Motor neuron (in vitro differentiated cells): Measurements from ENCODE around the gene CSPG4. TPM values are rescaled to one million over a fixed set of nuclear protein-coding genes. Genes with fewer than 3 reads are reported as not detected.
A peak's percentile ranks its signal among the peaks of the same experiment; 100 is the strongest.
"Not testable (repeated sequence)": the region's sequence is repeated elsewhere in the genome, so short reads cannot be mapped to it uniquely, and the experiment has no call there.

Source experiments
- ATAC-seq, 8 experiments: fragments of 200-7000 bp; cut with Tn5 transposase; replicated peaks in 6 of 8; 2 replicates each; pipeline ENCODE4 v1.8.0; 2021; ENCODE audit warnings: mild to moderate bottlenecking in 8 of 8, moderate library complexity in 8 of 8
- H3K27ac ChIP-seq, 2 donors: fragments of 250-450 bp; sonication (Bioruptor Pico); 2 replicates each; pipeline ENCODE4 v1.9.0; 2021; ENCODE audit warnings: antibody characterized with exemption in 2 of 2, mild to moderate bottlenecking in 2 of 2, moderate library complexity in 1 of 2
- H3K4me1 ChIP-seq, 2 donors: fragments of 250-450 bp; sonication (Bioruptor Pico); replicated peaks in 1 of 2; 2 replicates each; pipeline ENCODE4 v1.6.1; 2021; ENCODE audit warnings: antibody characterized with exemption in 2 of 2, mild to moderate bottlenecking in 2 of 2, moderate library complexity in 1 of 2
- H3K4me3 ChIP-seq, 5 donors: fragments of 250-450 bp; sonication (Bioruptor Pico); 2 replicates each; pipeline ENCODE4 v1.9.0; 2021; ENCODE audit warnings: antibody characterized with exemption in 5 of 5, mild to moderate bottlenecking in 5 of 5, moderate library complexity in 4 of 5
- WGBS, 10 experiments: fragments of 450-650 bp; shearing (Covaris generic); methylation state at CpG; one replicate each; pipeline ENCODE4 v1.0.0; 2022; 5-methylcytosine and 5-hydroxymethylcytosine counted together
- in situ Hi-C, 9 experiments: fragments of 400-800 bp; cut with MboI; loops; one replicate each; pipeline ENCODE4 v1.15.0; 2021; ENCODE audit warnings: low sequenced_read_pairs in 9 of 9, low pct_unique_long_range_greater_than_20kb in 2 of 9; ENCODE audit not compliant: unreplicated experiment in 9 of 9
- total RNA-seq, 8 experiments: library from RNA; unstranded; fragments of 300-600 nt; gene quantifications; 2 replicates each; pipeline versions ENCODE4 v1.2.3 to v1.2.4, GENCODE V29; 2022

CSPG4 gene
- total RNA-seq, 8 experiments from 2014 or later = 0.05 to 5.5 (median 1.1) TPM

DNA sequence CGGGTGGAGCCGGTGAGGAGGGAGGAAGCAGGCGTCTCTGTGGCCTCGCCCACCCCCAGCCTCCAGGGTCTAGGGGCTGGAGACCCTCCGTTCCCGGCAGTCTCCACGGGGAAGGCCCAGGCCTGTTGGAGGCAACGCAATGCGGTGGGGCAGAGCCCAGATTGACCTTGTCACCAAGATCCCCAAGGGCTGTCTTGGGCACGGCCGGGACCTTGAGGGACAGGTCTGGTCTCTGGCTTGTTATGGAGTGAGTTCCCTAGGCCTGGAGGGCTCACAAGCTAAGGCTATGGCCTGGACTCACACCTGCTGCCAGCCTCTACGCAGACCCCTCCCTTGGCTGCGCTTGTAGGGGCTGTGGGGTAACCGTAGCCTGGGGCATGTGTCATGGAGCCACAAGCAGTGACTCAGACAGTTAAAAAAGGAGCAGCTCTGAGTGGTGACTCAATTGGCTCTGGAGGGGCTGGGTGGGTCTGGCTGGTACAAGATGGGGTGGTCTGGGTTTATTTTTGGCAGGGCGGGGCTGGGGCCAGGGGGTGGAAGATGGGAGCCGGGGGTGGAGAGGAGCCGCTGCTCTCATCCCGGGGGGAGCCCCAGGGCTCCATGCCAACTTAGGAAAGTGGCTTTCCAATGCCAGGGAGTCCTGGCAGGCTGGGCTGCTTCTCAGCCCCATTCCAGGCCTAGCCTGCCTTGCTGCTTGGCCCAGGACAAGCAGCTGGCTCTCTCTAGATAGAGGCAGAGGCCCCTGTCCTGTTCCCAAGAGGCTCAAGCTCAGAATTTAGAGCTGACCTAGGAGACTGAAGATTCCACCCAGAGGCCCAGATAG, 9.0 kb downstream of the CSPG4 start:
- in situ Hi-C loops, H3K4me3 ChIP-seq, H3K27ac ChIP-seq, H3K4me1 ChIP-seq: not testable (repeated sequence)
- no CpG with 5 or more reads among the region's 18 CpGs for WGBS, 10 experiments
- peak in 7 of 8 experiments; percentile 10 to 81 (median 42) for ATAC-seq

DNA sequence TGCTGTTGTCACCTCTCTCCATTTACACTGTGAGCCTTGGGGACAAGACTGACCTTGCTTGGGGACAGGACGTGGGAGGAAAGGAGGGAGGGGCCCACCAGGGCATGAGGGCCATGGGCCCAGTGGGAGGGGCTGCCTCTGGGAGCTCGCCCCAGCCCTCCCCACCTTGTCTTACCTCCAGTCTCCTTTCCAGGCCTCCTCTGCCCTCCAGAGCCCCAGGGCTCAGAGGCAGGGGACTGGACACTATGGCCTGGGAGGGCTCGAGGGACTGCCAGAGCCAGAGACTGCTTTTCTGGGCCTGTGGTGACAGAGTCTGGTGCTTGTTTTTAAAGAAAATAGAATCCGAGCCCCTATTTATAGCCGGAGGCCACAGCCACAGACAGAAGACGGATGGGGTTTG, 10.2 kb downstream of the CSPG4 start:
- peaks cover 7 to 9% of the 10 kb centered on the region in 2 donors for H3K4me1 ChIP-seq
- ATAC-seq = no peak
- no CpG with 5 or more reads among the region's 6 CpGs for WGBS, 10 experiments
- no peak overlapping the region for H3K4me3 ChIP-seq
- in situ Hi-C loops = no loop called here
- no peak overlapping the region for H3K27ac ChIP-seq

DNA sequence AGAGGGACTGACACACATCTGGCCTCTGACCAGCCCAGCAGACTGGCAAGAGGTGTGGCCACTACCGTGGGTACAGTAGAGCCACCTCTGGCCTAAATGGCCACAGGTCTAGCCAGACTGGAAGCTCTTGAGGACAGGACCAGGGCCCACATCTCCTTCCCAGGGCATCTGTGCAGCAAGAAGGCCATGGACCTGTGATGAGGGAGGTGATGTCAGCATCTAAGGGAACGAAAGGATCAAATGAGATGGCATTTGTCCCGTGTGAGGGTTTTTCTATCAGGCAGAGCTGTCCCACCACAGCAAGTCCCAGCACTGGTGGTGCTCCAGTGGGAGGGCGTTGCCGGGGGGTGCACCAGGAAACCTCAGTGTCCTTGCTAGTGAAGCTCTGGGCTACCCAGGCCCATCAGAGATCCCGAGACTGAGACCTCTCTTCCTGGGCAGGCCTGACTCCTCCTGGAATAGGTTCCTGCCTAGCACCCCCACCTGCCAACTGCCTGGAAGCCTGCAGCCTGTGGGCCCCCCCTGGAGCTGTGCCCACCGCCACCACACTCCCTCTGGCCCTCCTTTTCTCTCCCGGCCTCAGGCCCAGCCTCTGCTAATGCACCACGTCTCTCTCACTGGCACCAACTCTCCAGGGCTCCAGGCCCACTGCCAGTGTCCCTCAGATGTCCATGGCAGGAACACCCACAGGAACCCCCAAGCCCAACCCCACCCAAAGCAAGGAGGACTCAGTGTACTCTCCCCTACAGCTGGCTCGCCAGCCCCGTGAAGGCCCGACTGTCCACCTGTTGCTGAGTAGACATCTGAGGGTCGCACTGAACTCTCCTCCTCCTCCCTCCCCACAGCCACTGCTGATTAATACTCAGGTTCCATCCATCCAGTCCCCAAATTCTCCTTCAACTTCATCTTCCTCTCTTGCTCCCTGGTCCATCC, 11.3 kb downstream of the CSPG4 start:
- in situ Hi-C loops = not testable (repeated sequence)
- 33 to 100% (median 77%) methylated on average over 1 to 2 of the region's 13 CpGs; no CpG with 5 or more reads in 6 of the 10 experiments for WGBS, 10 experiments

DNA sequence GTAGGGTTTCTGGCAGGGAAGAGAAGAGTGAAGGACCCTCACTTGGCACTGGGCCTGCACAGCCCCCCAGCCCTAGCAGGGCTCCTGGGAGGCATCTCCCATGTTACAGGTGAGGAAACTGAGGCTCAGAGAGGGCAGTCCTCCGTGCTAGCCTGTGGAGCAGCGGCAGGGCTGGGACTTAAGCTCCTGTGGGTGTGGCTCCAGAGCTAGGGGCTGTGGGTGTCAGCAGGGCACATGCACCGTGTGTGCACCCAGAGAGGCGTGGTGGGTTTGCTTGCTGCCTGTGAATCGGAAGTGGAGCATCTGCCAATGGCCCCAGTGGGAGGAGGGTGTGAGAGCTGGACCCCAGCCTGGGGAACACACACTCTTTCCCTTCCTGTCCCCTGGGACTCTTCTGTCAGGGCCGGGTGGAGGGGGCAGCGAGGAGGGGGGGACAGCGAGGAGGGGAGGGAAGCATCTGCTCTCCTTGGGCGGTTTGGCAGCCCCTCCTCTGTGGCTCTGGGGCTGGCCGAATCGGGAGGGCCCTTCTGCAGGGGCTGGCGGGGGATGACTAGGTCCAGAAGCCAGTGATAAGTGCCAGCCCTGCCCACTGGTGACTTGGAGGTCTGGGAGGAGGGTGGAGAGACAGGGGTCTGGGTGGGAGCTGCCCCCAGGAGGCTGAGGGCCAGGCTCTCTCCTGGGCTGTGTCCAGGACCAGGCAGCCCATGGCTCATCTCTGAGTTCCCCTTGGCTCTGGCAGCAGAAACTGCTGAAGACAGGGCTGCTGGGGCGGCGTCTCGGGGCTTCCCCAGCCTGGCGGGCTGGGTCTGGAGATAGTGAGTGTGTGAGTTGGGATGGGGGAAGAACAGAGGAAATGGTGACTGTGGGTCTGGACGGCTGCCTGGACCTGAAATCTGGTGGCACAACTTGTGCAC, 12.4 kb downstream of the CSPG4 start:
- peaks cover 7 to 16% of the 10 kb centered on the region in 2 donors for H3K4me1 ChIP-seq
- ATAC-seq = peak; percentile 6 to 83 (median 72)
- H3K27ac ChIP-seq = not testable (repeated sequence)

More for the DNA sequence above, 11.3 kb downstream of the CSPG4 start:
- H3K4me1 ChIP-seq = peaks cover 7 to 13% of the 10 kb centered on the region in 2 donors
- not testable (repeated sequence) for ATAC-seq, H3K27ac ChIP-seq, H3K4me3 ChIP-seq

DNA sequence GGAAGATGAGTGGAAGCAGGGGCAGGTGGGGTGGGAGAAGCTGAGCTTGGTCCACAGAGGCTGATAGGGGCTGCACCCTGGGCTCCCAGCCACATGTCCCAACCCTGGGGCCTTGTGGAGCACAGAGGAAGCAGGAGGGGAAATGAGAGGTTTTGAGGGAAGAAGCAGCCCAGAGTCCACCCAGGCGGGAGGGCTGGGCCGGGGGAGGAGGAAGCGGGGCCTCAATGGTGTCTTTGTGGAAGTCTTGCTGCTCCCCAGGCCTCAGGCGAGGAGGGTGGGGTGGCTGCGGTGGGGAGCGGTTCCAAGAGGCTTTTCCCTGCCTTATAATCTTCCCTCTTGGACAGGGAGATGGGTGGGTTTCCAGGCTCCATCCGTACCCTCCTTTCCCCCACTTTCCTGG, 13.1 kb downstream of the CSPG4 start:
- WGBS, 10 experiments = no CpG with 5 or more reads among the region's 7 CpGs
- peaks cover 10 to 19% of the 10 kb centered on the region in 2 donors for H3K4me1 ChIP-seq
- ATAC-seq = peak in 1 of 8 experiments; percentile 10
- H3K27ac ChIP-seq, H3K4me3 ChIP-seq: not testable (repeated sequence)
- in situ Hi-C loops = loop anchor here in 3 of 9 experiments (10.0 to 25.0 kb wide), 2 partner anchors 105 to 113 kb away; no protein-coding TSS in a partner anchor

More for the DNA sequence above, 12.4 kb downstream of the CSPG4 start:
- in situ Hi-C loops = loop anchor here in 3 of 9 experiments (10.0 to 25.0 kb wide), 2 partner anchors 105 to 112 kb away; no protein-coding TSS in a partner anchor
- not testable (repeated sequence) for H3K4me3 ChIP-seq
- no CpG with 5 or more reads among the region's 17 CpGs for WGBS, 10 experiments

DNA sequence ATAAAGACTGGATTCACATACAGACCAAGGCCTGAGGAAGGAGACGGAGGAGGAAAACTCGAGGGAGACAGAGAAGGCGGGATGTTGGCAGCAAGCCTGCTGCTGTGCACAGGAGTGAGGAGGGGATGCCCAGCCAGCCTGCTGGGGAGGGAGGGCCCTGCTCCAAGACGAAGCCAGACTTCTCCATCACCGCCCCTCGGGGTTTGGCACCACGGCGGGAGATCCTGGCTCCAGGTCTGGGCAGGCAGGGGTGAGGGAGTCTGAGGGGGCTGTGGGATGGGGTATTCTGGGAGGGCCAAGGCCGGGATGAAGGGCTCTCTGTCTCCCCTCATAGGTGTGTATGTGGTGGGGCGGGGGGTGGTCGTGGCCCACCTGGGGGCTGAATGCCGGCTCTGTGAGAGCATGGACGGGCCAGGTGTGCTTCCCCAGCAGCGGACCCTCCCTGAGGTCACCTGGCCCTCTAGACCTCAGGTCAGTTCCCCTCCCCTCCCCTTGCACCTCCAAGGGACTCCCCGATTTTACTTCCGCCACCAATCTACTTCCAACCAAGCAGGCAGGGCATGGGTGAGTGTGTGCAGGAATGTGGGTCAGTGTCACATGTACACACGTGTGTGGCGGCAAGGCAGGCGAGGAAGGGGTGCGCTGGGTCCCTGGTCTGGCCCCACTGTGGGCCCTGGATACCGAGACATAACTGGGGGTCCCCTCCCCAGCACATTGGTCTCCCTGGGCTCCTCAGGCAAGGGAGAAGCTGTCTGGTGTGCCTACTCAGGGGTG, 14.5 kb downstream of the CSPG4 start:
- not testable (repeated sequence) for ATAC-seq, H3K4me3 ChIP-seq, H3K27ac ChIP-seq
- 100% methylated on average over 1 of the region's 21 CpGs; no CpG with 5 or more reads in 9 of the 10 experiments for WGBS, 10 experiments
- in situ Hi-C loops = loop anchor here in 3 of 9 experiments (10.0 to 25.0 kb wide), 2 partner anchors 107 to 114 kb away; no protein-coding TSS in a partner anchor
- H3K4me1 ChIP-seq = peaks cover 14 to 28% of the 10 kb centered on the region in 2 donors

DNA sequence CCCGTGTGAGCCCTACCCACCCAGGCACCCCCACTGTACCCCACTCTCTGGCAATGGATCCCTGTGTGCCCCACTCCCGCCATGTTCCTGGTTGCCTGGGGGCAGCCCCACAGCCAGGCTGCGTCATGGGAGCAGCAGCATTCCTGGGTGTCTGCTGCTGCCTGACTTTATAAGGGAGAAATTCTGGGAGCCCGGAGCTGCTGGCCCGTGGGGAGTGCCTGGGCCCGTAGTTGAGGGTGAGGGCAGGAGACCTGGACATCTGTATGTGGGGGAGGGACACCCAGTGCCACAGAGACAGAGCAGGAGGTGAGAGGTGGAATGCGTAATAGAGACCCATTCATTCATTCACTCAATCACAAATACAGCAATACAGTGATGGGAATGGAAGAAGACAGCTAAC, 15.1 kb downstream of the CSPG4 start:
- H3K4me1 ChIP-seq = peaks cover 14 to 28% of the 10 kb centered on the region in 2 donors
- in situ Hi-C loops = loop anchor here in 3 of 9 experiments (10.0 to 25.0 kb wide), 2 partner anchors 107 to 115 kb away; no protein-coding TSS in a partner anchor
- H3K27ac ChIP-seq = no peak overlapping the region
- WGBS, 10 experiments = 50 to 67% methylated on average over 2 to 4 of the region's 7 CpGs; no CpG with 5 or more reads in 8 of the 10 experiments
- ATAC-seq = no peak
- no peak overlapping the region for H3K4me3 ChIP-seq

DNA sequence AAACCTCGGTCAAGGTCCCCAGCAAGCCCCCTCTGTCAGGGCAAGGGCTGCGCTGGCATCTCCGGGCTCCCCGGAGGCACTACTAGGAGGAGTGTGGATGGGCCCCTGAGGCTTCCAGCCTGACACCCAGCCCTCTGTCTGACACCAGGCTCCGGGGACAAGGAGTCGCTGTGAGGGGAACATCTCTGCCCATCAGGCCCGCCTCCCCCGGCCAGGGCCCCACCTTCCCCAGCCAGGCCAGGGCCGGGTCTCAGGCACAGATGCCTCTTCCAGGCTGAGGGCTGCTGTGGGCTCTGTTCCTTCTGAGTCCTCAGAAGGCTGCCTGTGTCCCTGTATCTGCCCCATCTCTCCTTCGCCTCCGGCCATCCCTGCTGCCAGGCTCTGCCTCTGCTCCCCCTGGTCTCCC, 15.8 kb downstream of the CSPG4 start:
- Histone ChIP-seq H3K27ac (no peak overlapping the region), H3K4me1 (peaks cover 14 to 24% of the 10 kb centered on the region in 2 donors), H3K4me3 (no peak overlapping the region)
- ATAC-seq = peak in 1 of 8 experiments; percentile 12
- WGBS, 10 experiments = 100% methylated on average over 1 of the region's 11 CpGs; no CpG with 5 or more reads in 9 of the 10 experiments
- in situ Hi-C loops = loop anchor here in 3 of 9 experiments (10.0 to 25.0 kb wide), 2 partner anchors 108 to 115 kb away; no protein-coding TSS in a partner anchor

DNA sequence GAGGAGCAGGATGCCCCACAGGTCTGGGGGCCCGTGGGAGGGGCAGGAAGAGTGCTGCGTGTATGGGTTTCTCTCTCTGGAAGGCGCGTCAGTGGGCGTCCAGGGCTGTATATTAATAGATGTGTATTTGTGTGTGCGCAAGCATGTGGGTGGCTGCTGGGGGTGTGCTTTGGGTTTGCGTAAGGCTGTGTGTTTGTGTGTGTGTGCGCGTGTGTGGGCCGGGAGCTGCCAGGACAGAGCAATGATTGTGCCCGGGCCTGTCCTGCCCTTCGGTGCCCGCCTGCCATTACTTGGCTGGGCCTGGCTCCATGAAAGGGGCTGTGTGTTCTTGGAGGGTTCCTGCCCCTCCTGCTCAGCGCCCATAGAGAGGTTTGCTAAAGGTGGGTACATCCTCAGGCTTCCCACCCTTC, 16.3 kb downstream of the CSPG4 start:
- peaks cover 14 to 24% of the 10 kb centered on the region in 2 donors for H3K4me1 ChIP-seq
- no peak overlapping the region for H3K27ac ChIP-seq
- in situ Hi-C loops = loop anchor here in 3 of 9 experiments (10.0 to 25.0 kb wide), 2 partner anchors 108 to 116 kb away; no protein-coding TSS in a partner anchor
- ATAC-seq = no peak
- no peak overlapping the region for H3K4me3 ChIP-seq
- WGBS, 10 experiments = 89 to 100% (median 94%) methylated on average over 1 to 10 of the region's 14 CpGs; no CpG with 5 or more reads in 6 of the 10 experiments

DNA sequence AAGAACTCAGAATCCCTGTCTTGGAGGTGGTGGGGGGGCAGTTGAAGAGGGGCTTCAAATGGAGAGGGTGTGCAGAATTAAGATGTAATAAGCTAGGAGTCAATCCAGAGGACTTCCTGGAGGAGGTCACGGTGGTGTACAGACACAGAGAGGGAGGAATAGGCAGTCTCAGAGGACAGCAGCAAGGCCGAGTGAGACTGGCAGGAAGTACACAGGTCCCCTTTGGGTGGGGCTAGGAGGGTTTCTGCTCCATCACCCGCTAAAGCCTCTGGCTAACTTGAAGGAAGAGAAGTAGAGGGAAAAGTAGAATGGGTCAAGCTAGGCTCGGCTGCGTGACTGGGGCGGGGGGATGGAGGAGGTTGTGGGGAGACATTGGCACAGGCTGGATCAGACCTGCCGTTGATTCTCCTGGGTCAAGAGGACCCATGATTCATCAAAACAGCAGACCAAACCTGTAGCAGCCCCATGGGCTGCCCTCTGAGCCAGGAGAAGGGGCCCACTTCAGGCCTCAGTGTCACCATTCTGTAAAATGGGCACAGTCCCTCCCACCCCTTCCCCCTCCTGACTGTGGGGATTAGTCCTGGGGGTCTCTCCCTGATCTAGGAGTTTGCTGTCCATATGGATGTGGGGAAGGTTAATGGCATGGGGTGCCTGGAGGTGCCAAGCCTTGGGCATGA, 16.9 kb downstream of the CSPG4 start:
- in situ Hi-C loops = loop anchor here in 3 of 9 experiments (10.0 to 25.0 kb wide), 2 partner anchors 109 to 117 kb away; no protein-coding TSS in a partner anchor
- no peak overlapping the region for H3K4me3 ChIP-seq
- peaks cover 14 to 24% of the 10 kb centered on the region in 2 donors for H3K4me1 ChIP-seq
- no peak overlapping the region for H3K27ac ChIP-seq
- ATAC-seq = no peak
- WGBS, 10 experiments = 71 to 92% (median 87%) methylated on average over 1 to 6 of the region's 7 CpGs; no CpG with 5 or more reads in 6 of the 10 experiments

DNA sequence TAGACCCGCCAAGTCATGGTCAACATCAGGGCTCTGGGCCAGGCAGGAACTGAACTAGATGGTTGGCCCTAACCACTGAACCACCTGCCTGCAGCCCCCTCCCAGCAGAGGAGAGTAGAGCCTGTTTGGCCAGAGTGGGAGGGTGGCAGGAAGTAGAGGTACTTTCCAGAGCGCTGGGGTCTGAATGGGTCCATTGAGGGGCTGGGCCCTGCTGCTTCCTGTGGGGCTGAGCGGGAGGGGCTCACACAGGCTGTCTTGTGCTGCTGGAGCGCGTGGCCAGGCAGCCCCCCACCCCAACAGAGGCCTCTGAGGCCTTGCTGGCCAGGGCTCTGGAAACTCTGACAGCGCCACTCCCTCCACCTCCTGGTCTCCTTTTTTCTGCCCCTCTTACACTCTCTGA, 17.4 kb downstream of the CSPG4 start:
- in situ Hi-C loops = loop anchor here in 3 of 9 experiments (10.0 to 25.0 kb wide), 2 partner anchors 110 to 117 kb away; no protein-coding TSS in a partner anchor
- Histone ChIP-seq H3K27ac (no peak overlapping the region), H3K4me3 (no peak overlapping the region), H3K4me1 (peaks cover 10 to 24% of the 10 kb centered on the region in 2 donors)
- WGBS, 10 experiments = 80 to 90% methylated on average over 2 of the region's 6 CpGs; no CpG with 5 or more reads in 8 of the 10 experiments
- no peak for ATAC-seq
